SJCRH30 (cell line): ENCODE results near the gene SLC25A2. TPM values are rescaled to one million over a fixed set of nuclear protein-coding genes. Genes with fewer than 3 reads are reported as not detected.
A peak's percentile ranks its signal among the peaks of the same experiment; 100 is the strongest.
"Not testable (repeated sequence)": the region's sequence is repeated elsewhere in the genome, so short reads cannot be mapped to it uniquely, and the experiment has no call there.

Source experiments
- DNase-seq, 2 experiments: peaks; one replicate each; pipeline ENCODE4 v3.0.0-alpha.2; 2015 to 2020
- H3K27ac ChIP-seq: fragments of 250-450 bp; sonication (Bioruptor Pico); 2 replicates; pipeline ENCODE4 v1.5.1; 2020; ENCODE audit warnings: mild to moderate bottlenecking, moderate library complexity
- H3K27me3 ChIP-seq: fragments of 250-450 bp; sonication (Bioruptor Pico); 2 replicates; pipeline ENCODE4 v1.5.1; 2020; ENCODE audit warnings: mild to moderate bottlenecking, moderate library complexity
- H3K36me3 ChIP-seq: fragments of 250-450 bp; sonication (Bioruptor Pico); 2 replicates; pipeline ENCODE4 v1.5.1; 2020; ENCODE audit warnings: mild to moderate bottlenecking, moderate library complexity
- H3K4me1 ChIP-seq: fragments of 250-450 bp; sonication (Bioruptor Pico); 2 replicates; pipeline ENCODE4 v1.5.1; 2020; ENCODE audit warnings: mild to moderate bottlenecking, moderate library complexity
- H3K4me3 ChIP-seq: fragments of 250-450 bp; sonication (Bioruptor Pico); 2 replicates; pipeline ENCODE4 v1.5.1; 2020; ENCODE audit warnings: mild to moderate bottlenecking, moderate library complexity
- H3K9me3 ChIP-seq: fragments of 250-450 bp; sonication (Bioruptor Pico); replicated peaks from 2 replicates; pipeline ENCODE4 v1.5.1; 2020; ENCODE audit warnings: mild to moderate bottlenecking, moderate library complexity
- total RNA-seq: library from RNA; depleted of rRNA; stranded (reverse); fragments of >200 nt; shearing (Covaris generic); gene quantifications from 2 replicates; pipeline ENCODE4 v1.2.3, GENCODE V29; 2014; rRNA removed

Gene SLC25A2
- total RNA-seq: 0.08 TPM in 1 of 2 replicates, not detected in the other

DNA sequence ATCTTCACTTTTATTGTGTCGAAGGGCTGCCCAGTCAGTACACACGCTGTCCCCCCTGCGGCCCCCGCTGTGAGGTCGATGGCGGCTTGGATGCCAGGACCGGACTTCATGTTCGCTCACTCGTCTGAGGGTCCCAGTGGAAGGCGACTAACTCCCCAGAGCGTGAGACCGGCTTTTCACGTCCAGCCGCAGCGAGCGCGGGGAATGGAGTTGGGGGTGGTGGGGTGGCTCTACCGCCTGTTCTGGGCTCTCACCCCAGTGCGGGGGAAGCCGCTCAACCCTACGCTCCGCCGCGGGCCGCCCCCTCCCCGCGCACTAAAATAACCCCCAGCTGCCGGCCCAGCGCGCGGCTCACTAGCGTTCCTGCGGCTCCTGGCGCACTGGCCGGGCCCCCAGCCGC is at the start of gene SLC25A2:
Gene SLC25A2 (minus strand): TSS at position 294 of the 400 bp plus-strand sequence. CDS start 184 bp downstream, at position 110.
- Histone ChIP-seq H3K27me3 (no peaks in the 10 kb centered on the region), H3K36me3 (no peaks in the 10 kb centered on the region), H3K9me3 (0 out of 2 replicates have a peak, but pooled peaks cover 3% of the 10 kb centered on the region), H3K27ac (no peak within 1 kb of the TSS), H3K4me1 (no peaks in the 10 kb centered on the region), H3K4me3 (no peak within 1 kb of the TSS)
- no peak for DNase-seq

DNA sequence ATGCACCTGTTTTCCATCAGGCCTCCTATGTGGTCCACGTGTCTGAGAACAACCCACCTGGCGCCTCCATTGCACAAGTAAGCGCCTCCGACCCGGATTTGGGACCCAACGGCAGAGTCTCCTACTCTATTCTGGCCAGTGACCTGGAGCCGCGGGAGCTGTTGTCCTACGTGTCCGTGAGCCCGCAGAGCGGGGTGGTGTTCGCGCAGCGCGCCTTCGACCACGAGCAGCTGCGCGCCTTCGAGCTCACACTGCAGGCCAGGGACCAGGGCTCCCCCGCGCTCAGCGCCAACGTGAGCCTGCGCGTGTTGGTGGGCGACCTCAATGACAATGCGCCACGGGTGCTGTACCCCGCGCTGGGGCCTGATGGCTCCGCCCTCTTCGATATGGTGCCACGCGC is 47.7 kb upstream of the SLC25A2 start:
- Histone ChIP-seq H3K4me3 (no peak overlapping the region), H3K27me3 (no peaks in the 10 kb centered on the region), H3K27ac (no peak overlapping the region), H3K4me1 (0 out of 2 replicates have a peak, but pooled peaks cover 4% of the 10 kb centered on the region), H3K9me3 (peaks cover 47% of the 10 kb centered on the region), H3K36me3 (peaks cover 45% of the 10 kb centered on the region)
- DNase-seq: no peak

DNA sequence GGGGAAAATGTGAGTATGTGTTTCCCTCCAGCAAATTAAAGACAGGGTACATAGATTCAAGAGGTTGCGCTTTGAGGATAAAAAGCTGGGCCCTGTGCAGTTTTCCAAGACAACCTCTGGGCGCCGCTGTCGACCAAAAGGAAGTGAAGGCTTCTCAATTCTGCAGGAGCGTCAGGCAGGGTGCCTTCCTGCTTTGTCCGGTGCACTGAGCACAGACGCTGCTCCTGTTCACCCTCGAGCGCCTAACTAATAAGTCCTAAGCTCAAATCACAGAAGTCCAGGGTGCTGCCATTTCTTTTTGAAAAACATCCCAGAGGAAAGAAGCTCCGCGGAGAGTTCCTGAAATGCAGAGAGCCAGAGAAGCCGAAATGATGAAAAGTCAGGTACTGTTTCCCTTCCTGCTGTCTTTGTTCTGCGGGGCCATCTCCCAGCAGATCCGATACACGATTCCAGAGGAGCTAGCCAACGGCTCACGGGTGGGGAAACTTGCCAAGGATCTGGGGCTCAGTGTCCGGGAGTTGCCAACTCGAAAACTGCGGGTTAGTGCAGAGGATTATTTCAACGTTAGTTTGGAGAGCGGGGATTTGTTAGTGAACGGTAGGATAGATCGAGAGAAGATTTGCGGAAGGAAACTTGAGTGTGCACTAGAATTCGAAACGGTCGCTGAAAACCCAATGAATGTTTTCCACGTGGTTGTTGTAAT is 46.2 kb upstream of the SLC25A2 start, which contains the start of gene PCDHGB1:
Gene PCDHGB1 (plus strand): TSS at position 183 of the 703 bp plus-strand sequence. CDS start 162 bp downstream, at position 345.
- Histone ChIP-seq H3K27ac (peak within 1 kb of the TSS; percentile 77), H3K36me3 (peaks cover 30% of the 10 kb centered on the region), H3K4me3 (peak within 1 kb of the TSS; percentile 65), H3K9me3 (peaks cover 34% of the 10 kb centered on the region), H3K27me3 (no peaks in the 10 kb centered on the region), H3K4me1 (0 out of 2 replicates have a peak, but pooled peaks cover 4% of the 10 kb centered on the region)
- peak; percentile 92 to 97 for DNase-seq

DNA sequence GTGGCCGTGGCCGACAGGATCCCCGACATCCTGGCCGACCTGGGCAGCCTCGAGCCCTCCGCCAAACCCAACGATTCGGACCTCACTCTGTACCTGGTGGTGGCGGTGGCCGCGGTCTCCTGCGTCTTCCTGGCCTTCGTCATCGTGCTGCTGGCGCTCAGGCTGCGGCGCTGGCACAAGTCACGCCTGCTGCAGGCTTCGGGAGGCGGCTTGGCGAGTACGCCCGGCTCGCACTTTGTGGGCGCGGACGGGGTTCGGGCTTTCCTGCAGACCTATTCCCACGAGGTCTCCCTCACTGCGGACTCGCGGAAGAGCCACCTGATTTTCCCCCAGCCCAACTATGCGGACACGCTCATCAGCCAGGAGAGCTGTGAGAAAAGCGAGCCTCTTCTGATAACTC is 42.2 kb upstream of the SLC25A2 start:
- H3K4me3 ChIP-seq: not testable (repeated sequence)

DNA sequence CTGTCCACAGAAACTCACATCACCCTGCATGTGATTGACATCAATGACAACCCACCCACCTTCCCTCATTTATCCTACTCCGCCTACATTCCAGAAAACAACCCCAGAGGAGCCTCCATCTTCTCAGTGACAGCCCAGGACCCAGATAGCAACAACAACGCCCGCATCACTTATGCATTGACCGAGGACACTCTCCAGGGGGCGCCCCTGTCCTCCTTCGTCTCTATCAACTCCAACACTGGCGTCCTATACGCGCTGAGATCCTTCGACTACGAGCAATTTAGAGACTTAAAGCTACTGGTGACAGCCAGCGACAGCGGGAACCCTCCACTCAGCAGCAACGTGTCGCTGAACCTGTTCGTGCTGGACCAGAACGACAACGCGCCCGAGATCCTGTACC is 41.5 kb upstream of the SLC25A2 start:
- H3K27ac ChIP-seq: no peak overlapping the region
- no peak for DNase-seq
- H3K4me1 ChIP-seq: no peaks in the 10 kb centered on the region
- H3K36me3 ChIP-seq: no peaks in the 10 kb centered on the region
- no peak overlapping the region for H3K4me3 ChIP-seq
- no peaks in the 10 kb centered on the region for H3K27me3 ChIP-seq
- peaks cover 3% of the 10 kb centered on the region; the same call in 1 of the 2 replicates for H3K9me3 ChIP-seq

More for the DNA sequence above, 42.2 kb upstream of the SLC25A2 start:
- not testable (repeated sequence) for H3K4me1 ChIP-seq, H3K27ac ChIP-seq, H3K27me3 ChIP-seq, DNase-seq, H3K36me3 ChIP-seq, H3K9me3 ChIP-seq

DNA sequence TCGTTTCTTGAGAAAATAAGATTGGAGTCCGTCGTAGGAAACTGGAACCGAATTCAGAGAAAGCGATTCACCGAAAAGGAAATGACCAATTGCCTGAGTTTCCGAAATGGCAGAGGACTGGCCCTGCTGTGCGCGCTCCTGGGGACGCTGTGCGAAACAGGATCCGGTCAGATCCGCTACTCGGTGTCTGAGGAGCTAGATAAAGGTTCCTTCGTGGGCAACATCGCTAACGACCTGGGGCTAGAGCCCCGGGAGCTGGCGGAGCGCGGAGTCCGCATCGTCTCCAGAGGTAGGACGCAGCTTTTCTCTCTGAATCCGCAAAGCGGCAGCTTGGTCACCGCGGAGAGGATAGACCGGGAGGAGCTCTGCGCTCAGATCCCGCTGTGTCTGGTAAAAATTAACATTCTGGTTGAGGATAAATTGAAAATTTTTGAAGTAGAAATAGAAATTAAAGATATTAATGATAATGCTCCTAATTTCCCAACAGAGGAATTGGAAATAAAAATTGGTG is 40.2 kb upstream of the SLC25A2 start:
- Histone ChIP-seq H3K36me3 (no peaks in the 10 kb centered on the region), H3K9me3 (peaks cover 3% of the 10 kb centered on the region; the same call in 1 of the 2 replicates), H3K27ac (no peak overlapping the region), H3K27me3 (no peaks in the 10 kb centered on the region), H3K4me3 (no peak overlapping the region), H3K4me1 (no peaks in the 10 kb centered on the region)
- no peak for DNase-seq

DNA sequence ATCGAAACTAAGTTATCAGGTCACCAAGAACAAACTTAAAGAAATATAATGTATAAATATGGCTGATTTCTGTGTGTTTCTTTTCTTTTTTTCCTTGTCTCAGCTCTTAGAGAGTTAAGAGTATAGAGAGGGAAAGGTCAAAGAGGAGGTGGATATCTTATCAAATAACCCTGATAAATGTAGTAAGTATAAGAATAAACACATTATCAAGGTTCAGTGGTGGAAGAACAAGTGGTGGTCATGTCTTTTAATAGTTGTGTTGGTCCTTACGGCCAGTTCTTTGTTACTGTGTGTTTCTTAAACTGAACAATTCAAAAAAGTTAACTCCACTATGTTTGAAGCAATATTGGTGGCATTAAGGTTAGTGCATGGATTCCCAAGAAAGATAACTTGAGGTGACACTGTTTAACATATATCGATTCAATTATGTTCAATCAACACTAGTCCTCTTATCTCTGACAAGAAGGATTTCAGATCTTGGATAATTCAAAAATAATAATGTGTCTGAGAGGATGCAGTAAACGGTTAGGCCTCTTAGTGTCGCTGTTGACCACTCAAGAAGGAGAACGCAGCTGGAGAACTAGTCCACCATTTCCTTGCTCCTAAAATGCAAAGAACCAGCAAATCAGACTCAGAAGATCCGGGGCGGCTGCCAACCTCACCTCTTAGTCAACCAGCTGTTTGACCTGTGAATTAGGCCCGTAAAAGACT is 39.5 kb upstream of the SLC25A2 start, which contains the start of gene PCDHGA3:
Gene PCDHGA3 (plus strand): TSS at position 588 of the 711 bp plus-strand sequence. CDS start 205 bp downstream, outside the sequence.
- DNase-seq: peak in 1 of 2 experiments; percentile 48
- H3K36me3 ChIP-seq: no peaks in the 10 kb centered on the region
- peaks cover 3% of the 10 kb centered on the region; the same call in 1 of the 2 replicates for H3K9me3 ChIP-seq

DNA sequence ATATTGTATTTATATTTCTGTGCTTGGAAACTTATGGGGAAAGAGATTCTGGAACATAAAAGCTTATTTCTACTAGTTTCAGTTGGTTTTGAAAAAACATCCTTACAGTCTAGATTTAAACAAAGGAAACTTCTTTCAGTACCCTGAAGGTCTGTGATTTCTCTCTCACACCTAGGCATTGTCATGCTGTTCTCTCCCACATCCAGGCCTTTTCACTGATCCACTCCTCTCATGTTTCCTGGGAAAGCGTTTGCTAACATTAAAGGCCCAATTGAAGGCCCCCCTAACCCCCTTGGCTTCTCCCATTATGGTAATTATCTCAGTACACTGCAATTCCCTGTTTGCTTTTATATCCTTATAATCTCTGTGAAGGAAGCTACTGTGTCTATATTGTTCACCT is 38.9 kb upstream of the SLC25A2 start:
- no peaks in the 10 kb centered on the region for H3K4me1 ChIP-seq
- H3K4me3 ChIP-seq: no peak overlapping the region
- no peak for DNase-seq
- 0 out of 2 replicates have a peak, but pooled peaks cover 3% of the 10 kb centered on the region for H3K9me3 ChIP-seq
- H3K27ac ChIP-seq: no peak overlapping the region
- H3K36me3 ChIP-seq: no peaks in the 10 kb centered on the region
- H3K27me3 ChIP-seq: no peaks in the 10 kb centered on the region

More for the DNA sequence above, 39.5 kb upstream of the SLC25A2 start, which contains the start of gene PCDHGA3:
- H3K27me3 ChIP-seq: no peaks in the 10 kb centered on the region
- H3K4me3 ChIP-seq: no peak within 1 kb of the TSS
- H3K27ac ChIP-seq: no peak within 1 kb of the TSS
- no peaks in the 10 kb centered on the region for H3K4me1 ChIP-seq

DNA sequence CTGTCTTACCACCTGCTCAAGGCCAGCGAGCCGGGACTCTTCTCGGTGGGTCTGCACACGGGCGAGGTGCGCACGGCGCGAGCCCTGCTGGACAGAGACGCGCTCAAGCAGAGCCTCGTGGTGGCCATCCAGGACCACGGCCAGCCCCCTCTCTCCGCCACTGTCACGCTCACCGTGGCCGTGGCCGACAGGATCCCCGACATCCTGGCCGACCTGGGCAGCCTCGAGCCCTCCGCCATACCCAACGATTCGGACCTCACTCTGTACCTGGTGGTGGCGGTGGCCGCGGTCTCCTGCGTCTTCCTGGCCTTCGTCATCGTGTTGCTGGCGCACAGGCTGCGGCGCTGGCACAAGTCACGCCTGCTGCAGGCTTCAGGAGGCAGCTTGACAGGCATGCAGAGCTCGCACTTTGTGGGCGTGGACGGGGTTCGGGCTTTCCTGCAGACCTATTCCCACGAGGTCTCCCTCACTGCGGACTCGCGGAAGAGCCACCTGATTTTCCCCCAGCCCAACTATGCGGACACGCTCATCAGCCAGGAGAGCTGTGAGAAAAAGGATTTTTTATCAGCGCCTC is 37.0 kb upstream of the SLC25A2 start:
- not testable (repeated sequence) for H3K9me3 ChIP-seq

DNA sequence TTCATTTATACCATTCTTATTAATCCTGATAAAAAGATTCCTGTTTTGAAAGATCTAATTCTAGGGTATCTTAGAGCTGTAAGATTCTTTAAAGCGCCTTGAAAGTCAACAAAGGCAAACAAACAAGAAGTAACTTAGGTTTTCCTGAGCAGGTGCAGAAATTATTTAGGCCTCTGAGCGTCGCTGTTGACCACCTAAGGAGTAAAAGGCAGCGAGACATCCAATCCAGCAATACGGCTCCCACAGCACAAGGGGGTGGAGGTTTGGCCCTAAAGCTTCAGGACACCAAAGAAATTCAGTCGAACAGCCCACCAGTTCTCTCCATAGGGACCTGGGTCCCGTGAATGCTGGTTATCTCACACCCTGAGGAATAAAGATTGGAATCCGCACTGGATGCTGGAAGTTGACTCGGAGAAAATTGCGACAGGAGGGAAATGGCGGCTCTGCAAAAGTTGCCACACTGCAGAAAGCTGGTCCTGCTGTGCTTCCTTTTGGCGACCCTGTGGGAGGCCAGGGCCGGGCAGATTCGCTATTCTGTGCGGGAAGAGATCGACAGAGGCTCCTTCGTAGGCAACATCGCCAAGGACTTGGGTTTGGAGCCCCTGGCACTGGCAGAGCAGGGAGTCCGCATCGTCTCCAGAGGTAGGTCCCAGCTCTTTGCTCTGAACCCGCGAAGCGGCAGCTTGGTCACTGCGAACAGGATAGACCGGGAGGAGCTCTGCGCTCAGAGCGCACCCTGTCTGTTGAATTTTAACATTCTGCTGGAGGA is 34.9 kb upstream of the SLC25A2 start, which contains the start of gene PCDHGA2:
Gene PCDHGA2 (plus strand): TSS at position 223 of the 769 bp plus-strand sequence.
- H3K27me3 ChIP-seq: no peaks in the 10 kb centered on the region
- DNase-seq: peak; percentile 31 to 57
- 0 out of 2 replicates have a peak, but pooled peaks cover 4% of the 10 kb centered on the region for H3K9me3 ChIP-seq
- H3K4me1 ChIP-seq: no peaks in the 10 kb centered on the region
- no peaks in the 10 kb centered on the region for H3K36me3 ChIP-seq
- H3K4me3 ChIP-seq: no peak within 1 kb of the TSS
- H3K27ac ChIP-seq: no peak within 1 kb of the TSS

More for the DNA sequence above, 37.0 kb upstream of the SLC25A2 start:
- not testable (repeated sequence) for DNase-seq, H3K4me1 ChIP-seq, H3K27me3 ChIP-seq, H3K36me3 ChIP-seq, H3K4me3 ChIP-seq, H3K27ac ChIP-seq

DNA sequence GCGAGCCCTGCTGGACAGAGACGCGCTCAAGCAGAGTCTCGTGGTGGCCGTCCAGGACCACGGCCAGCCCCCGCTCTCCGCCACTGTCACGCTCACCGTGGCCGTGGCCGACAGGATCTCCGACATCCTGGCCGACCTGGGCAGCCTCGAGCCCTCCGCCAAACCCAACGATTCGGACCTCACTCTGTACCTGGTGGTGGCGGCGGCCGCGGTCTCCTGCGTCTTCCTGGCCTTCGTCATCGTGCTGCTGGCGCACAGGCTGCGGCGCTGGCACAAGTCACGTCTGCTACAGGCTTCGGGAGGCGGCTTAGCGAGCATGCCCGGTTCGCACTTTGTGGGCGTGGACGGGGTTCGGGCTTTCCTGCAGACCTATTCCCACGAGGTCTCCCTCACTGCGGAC is 28.7 kb upstream of the SLC25A2 start:
- H3K36me3 ChIP-seq, H3K4me1 ChIP-seq, DNase-seq, H3K4me3 ChIP-seq, H3K27ac ChIP-seq, H3K27me3 ChIP-seq: not testable (repeated sequence)
- H3K9me3 ChIP-seq: peaks cover 13% of the 10 kb centered on the region; the same call in 1 of the 2 replicates

DNA sequence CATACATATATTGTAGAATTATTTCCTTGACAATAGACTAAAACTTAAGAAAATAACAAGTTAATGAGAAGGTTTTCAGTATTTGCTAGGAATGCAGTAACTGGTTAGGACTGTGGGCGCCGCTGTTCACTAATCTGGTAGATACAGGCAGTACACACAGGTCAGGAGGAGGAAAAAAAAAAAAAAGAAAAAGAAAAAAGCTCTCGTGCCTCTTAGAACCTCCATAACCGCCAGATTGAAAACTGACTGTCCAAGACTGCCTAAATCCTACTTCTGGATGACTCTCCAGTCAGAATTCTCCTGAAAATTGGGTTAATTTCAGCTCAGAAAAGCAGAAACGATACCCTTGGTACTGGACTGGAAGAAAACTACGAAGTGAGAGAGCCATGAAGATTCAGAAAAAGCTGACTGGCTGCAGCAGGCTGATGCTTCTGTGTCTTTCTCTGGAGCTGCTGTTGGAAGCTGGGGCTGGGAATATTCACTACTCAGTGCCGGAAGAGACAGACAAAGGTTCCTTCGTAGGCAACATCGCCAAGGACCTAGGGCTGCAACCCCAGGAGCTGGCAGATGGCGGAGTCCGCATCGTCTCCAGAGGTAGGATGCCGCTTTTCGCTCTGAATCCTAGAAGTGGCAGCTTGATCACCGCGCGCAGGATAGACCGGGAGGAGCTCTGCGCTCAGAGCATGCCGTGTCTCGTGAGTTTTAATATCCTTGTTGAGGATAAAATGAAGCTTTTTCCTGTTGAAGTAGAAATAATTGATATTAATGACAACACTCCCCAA is 26.6 kb upstream of the SLC25A2 start, which contains the start of gene PCDHGA1:
Gene PCDHGA1 (plus strand): TSS at position 216 of the 782 bp plus-strand sequence.
- H3K27ac ChIP-seq: peak within 1 kb of the TSS; percentile 38; the same call in 1 of the 2 replicates
- no peaks in the 10 kb centered on the region for H3K36me3 ChIP-seq
- peak; percentile 62 to 74 for DNase-seq

DNA sequence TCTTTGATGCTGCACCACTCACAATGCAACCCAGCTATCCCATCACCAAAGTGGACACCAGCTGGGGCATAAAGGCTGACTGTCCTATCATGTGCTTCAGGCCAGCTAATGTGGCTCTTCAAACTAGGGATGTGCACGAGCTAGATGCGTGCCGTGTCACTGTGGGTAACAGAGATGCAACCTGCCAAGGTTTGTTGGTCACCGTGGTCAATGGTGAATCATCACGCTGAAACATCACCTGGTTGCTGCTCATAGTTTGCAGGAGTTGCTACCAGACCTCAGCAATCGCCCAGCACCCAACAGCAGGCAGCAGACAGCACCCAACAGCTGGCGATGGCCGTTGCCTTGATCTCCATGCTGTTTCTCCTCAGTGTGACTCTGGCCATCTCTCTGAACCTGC is 24.4 kb upstream of the SLC25A2 start:
- Histone ChIP-seq H3K4me1 (no peaks in the 10 kb centered on the region), H3K27me3 (no peaks in the 10 kb centered on the region), H3K4me3 (no peak overlapping the region), H3K9me3 (peaks cover 5% of the 10 kb centered on the region; the same call in 1 of the 2 replicates), H3K36me3 (no peaks in the 10 kb centered on the region), H3K27ac (no peak overlapping the region)
- DNase-seq: no peak

More for the DNA sequence above, 26.6 kb upstream of the SLC25A2 start, which contains the start of gene PCDHGA1:
- H3K9me3 ChIP-seq: peaks cover 9% of the 10 kb centered on the region; the same call in 1 of the 2 replicates
- peak within 1 kb of the TSS; percentile 56 for H3K4me3 ChIP-seq
- no peaks in the 10 kb centered on the region for H3K4me1 ChIP-seq
- H3K27me3 ChIP-seq: no peaks in the 10 kb centered on the region
